Tibial nerve (tissue), 4 donors: Measurements from ENCODE around the gene TTC28.

Experiments
- EP300 ChIP-seq, 2 donors: sonication (generic); formaldehyde crosslinking; IDR thresholded peaks; one replicate each; pipeline ENCODE4 v1.6.1; 2017; ENCODE audit warnings: antibody characterized with exemption in 2 of 2, mild to moderate bottlenecking in 1 of 2
- POLR2A ChIP-seq, 2 donors: fragments of 450-650 bp; IDR thresholded peaks; one replicate each; pipeline ENCODE4 v1.6.1; 2017; ENCODE audit warnings: antibody characterized with exemption in 2 of 2, mild to moderate bottlenecking in 2 of 2, moderate library complexity in 2 of 2
- TF ChIP-seq, protein P1 (sequence below), 5 experiments: fragments of 200-600 bp in 3 of 5; fragments of 450-650 bp in 2 of 5; sonication (generic) in 3 of 5; IDR thresholded peaks; one replicate each; pipeline ENCODE4 v1.5.1; 2016 to 2019; ENCODE audit warnings: antibody characterized with exemption in 5 of 5, mild to moderate bottlenecking in 3 of 5, moderate library complexity in 2 of 5

- TF ChIP-seq POLR2A (IDR thresholded peaks at IDR 0.05) (no peak), EP300 (IDR thresholded peaks at IDR 0.05) (no peak)
- TF ChIP-seq, protein P1, sequence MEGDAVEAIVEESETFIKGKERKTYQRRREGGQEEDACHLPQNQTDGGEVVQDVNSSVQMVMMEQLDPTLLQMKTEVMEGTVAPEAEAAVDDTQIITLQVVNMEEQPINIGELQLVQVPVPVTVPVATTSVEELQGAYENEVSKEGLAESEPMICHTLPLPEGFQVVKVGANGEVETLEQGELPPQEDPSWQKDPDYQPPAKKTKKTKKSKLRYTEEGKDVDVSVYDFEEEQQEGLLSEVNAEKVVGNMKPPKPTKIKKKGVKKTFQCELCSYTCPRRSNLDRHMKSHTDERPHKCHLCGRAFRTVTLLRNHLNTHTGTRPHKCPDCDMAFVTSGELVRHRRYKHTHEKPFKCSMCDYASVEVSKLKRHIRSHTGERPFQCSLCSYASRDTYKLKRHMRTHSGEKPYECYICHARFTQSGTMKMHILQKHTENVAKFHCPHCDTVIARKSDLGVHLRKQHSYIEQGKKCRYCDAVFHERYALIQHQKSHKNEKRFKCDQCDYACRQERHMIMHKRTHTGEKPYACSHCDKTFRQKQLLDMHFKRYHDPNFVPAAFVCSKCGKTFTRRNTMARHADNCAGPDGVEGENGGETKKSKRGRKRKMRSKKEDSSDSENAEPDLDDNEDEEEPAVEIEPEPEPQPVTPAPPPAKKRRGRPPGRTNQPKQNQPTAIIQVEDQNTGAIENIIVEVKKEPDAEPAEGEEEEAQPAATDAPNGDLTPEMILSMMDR (IDR thresholded peaks at IDR 0.05), result no peak
Measured at GRCh38 chr22:28410050-28410816, 269.4 kb downstream of the TTC28 start.
